Effector CD4-positive, alpha-beta T cell (primary cell): Measurements from ENCODE around the gene DNAH5.

Experiments used
- DNase-seq: peaks from one replicate; pipeline ENCODE4 v3.0.0-alpha.2; 2020

Gene DNAH5

GRCh38 chr5:13692172-13692571 lies 252.3 kb downstream of the DNAH5 start:
- no peak for DNase-seq

- no peak for DNase-seq
These were observed 268.0 kb downstream of the DNAH5 start for GRCh38 chr5:13676531-13676930.

DNA sequence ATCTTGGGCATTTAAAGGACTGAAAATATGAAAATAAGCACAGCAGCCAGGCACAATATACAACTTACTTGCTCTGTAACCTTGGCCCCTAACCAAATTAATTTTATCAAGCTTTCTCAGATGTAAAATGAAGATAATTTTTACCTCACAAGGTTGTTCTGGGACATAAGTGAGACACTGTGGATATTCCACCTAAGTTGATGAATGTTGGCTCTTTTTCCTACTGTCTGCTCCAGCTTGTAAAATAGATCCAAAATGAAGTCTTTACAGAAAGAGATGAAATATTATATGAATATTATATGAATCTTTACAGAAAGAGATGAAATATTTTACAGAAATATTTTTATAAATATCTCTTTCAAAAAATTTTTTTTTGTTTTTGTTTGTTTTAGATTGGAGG lies 270.1 kb downstream of the DNAH5 start:
- no peak for DNase-seq

GRCh38 chr5:13673511-13673910 lies 271.0 kb downstream of the DNAH5 start:
- DNase-seq, result no peak

GRCh38 chr5:13664377-13664776 lies 280.1 kb downstream of the DNAH5 start:
- DNase-seq, result no peak

- no peak for DNase-seq
These were observed 281.9 kb downstream of the DNAH5 start for GRCh38 chr5:13662626-13663025.

DNA sequence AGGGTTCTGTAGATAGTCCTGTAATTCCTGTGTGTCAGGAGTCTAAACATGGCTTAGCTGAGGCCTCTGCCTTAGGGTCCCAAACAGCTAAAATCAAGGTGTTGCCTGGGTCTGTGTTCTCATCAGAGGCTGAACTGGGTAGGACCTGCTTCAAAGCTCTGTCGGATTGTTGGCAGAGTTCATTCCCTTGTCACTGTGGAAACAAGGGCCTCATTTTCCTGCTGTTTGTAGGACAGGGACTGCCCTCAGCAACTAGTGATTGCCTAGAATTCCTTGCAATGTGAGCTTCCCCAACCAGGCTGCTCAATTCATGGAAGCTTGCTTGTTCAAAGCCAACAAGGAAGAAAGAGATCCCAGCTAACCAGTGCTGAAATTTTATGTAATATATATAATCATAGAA lies 283.2 kb downstream of the DNAH5 start:
- no peak for DNase-seq

GRCh38 chr5:13660072-13660471 lies 284.4 kb downstream of the DNAH5 start:
- no peak for DNase-seq

- DNase-seq, result no peak
These were observed 285.1 kb downstream of the DNAH5 start for GRCh38 chr5:13659391-13659790.

- DNase-seq, result no peak
These were observed 285.7 kb downstream of the DNAH5 start for GRCh38 chr5:13658761-13659160.

GRCh38 chr5:13658152-13658551 lies 286.3 kb downstream of the DNAH5 start:
- DNase-seq, result no peak

DNA sequence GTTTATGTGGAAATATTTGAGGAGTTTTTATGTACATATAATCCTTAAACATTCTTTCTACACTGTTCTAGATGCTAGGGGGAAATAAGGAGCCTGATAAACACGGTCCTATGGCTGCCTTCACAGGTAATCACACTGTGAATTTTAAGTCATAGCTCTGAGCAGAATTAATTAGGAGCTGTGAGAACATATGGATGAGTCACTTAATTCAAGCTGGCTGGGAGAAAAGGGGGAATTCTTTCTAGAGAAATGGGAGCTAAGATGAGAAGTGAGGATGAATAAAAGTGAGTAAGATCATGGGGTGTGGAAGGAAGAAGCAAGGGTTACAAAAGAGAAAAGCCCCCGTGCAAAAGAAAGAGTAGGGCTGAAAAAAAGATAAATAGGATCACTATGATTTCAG lies 290.8 kb downstream of the DNAH5 start:
- DNase-seq, result no peak

DNA sequence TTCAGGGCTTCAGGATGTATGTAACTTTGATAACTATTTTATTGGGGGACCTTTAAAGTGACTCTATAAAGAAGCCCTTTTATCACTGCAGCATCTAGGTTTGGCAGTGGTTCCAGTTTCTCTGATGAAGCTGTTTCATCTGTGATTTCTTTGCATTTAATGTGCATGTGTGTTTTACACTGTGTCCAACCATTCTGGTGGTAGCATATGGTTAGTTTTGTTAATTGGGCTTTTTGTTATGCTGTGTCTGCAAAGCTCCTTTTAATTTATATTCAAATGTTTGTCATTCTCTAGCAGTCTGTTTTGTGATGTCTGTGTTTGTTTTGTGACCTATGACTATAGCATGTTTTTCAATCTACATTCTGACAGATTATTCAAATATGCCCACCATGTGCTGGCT lies 294.8 kb downstream of the DNAH5 start:
- DNase-seq, result no peak

DNA sequence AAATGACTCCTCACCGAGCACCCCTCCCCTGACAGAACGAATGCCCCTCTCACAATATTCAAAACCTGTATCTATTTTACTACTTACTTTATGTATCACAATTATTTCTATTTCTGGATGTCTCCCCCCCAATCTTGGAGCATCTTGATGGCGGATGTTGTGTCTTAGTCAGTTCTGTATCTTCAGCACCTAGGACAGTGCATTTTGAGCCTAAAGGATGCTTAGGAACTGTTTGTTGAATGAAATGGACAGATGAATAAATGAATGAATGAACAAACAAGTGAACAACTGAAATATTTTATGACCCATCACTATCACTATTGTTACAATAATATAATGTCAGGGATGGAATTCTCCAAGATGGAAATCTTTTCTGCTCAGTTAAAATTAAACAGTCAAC lies 295.7 kb downstream of the DNAH5 start:
- no peak for DNase-seq

GRCh38 chr5:13643734-13644133 lies 300.8 kb downstream of the DNAH5 start:
- DNase-seq, result no peak

DNA sequence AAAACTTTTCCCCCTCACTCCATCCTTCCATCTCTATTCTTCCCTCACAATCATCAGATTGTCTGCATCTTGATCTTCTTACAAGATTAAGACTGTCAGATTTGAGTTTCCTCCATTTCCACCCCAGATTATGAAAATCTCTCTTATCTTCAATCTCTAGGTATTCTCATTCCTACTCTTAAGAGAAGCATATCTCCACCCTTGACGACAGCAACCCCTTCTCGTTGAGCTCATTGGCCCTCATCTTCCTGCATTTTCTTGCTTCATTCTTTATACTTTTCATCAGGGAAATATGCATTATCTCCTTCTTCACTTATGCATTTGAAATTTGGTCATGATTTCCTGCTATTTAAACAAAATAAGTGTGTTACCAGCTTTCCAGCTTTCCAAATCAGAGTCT lies 301.3 kb downstream of the DNAH5 start:
- DNase-seq, result no peak
